Erythroblast (primary cell): Measurements from ENCODE around the gene PAPSS1.

Experiments
- GATA1 ChIP-seq: IDR thresholded peaks from 2 replicates; pipeline ENCODE4 v1.6.1; 2011; ENCODE audit warnings: low read depth, mild to moderate bottlenecking, control low read depth, low read length, moderate library complexity
- POLR2A ChIP-seq: IDR thresholded peaks from 2 replicates; pipeline ENCODE4 v1.6.1; 2011; ENCODE audit warnings: mild to moderate bottlenecking, low read length

DNA sequence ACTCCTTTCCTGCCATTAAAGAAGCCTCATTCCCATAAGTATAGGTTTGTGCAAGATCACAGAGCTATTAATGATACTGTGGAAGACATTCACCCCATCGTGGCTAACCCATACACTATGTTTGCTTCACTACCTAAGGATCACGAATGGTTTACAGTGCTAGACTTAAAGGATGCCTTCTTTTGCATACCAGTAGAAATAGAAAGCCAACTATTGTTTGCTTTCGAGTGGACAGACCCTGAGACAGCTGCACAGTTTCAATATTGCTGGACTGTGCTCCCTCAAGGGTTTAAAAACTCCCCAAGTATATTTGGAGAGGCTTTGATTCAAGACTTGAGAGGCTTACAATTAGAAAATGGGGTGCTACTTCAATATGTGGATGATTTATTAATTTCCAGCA, 16.0 kb upstream of the PAPSS1 start:
- TF ChIP-seq POLR2A = no peak
- TF ChIP-seq GATA1 = no peak
